Vagina (tissue), 2 donors: ENCODE results near the gene ZEB2. TPM values are rescaled to one million over a fixed set of nuclear protein-coding genes. Genes with fewer than 3 reads are reported as not detected.

Source experiments
- DNase-seq, 2 donors: peaks; one replicate each; pipeline ENCODE4 v3.0.0-alpha.2; 2017; ENCODE audit errors: extremely low spot score in 2 of 2
- H3K27ac ChIP-seq: fragments of 200-600 bp; sonication (generic); one replicate; pipeline ENCODE4 v1.5.1; 2019
- H3K27me3 ChIP-seq: fragments of 200-600 bp; sonication (generic); one replicate; pipeline ENCODE4 v1.5.1; 2019
- H3K36me3 ChIP-seq, 2 donors: fragments of 200-600 bp; sonication (generic); one replicate each; pipeline ENCODE4 v1.5.1; 2017 to 2019
- H3K4me1 ChIP-seq: fragments of 200-600 bp; sonication (generic); one replicate; pipeline ENCODE4 v1.5.1; 2019
- H3K4me3 ChIP-seq, 2 donors: fragments of 200-600 bp; sonication (generic); 1 replicate in 1 of 2; 2 replicates in 1 of 2; pipeline ENCODE4 v1.5.1; 2016 to 2019
- H3K9me3 ChIP-seq: fragments of 200-600 bp; sonication (generic); one replicate; pipeline ENCODE4 v1.5.1; 2019
- CTCF ChIP-seq, 3 experiments: fragments of 450-650 bp in 2 of 3; fragments of 200-600 bp in 1 of 3; sonication (generic) in 1 of 3; IDR thresholded peaks; one replicate each; pipeline ENCODE4 v1.5.1; 2017 to 2019; ENCODE audit warnings: antibody characterized with exemption in 3 of 3, mild to moderate bottlenecking in 2 of 3, moderate library complexity in 2 of 3
- POLR2A ChIP-seq, 2 donors: fragments of 450-650 bp; IDR thresholded peaks; one replicate each; pipeline ENCODE4 v1.6.1; 2017; ENCODE audit warnings: antibody characterized with exemption in 2 of 2, mild to moderate bottlenecking in 2 of 2, moderate library complexity in 2 of 2
- POLR2AphosphoS5 ChIP-seq, 2 donors: sonication (generic); formaldehyde crosslinking; IDR thresholded peaks; one replicate each; pipeline ENCODE4 v1.9.0; 2017; ENCODE audit warnings: antibody characterized with exemption in 2 of 2, mild to moderate bottlenecking in 2 of 2, low read depth in 1 of 2; ENCODE audit not compliant: insufficient read depth in 1 of 2
- intact Hi-C: fragments of 100-400 bp; cut with DNase I; formaldehyde crosslinking; loops from one replicate; pipeline ENCODE4 v1.15.1; 2023
- total RNA-seq: library from RNA; depleted of rRNA; stranded (reverse); fragments of >200 nt; gene quantifications from one replicate; pipeline ENCODE4 v1.2.3, GENCODE V29; 2016

ZEB2 gene
- total RNA-seq, 1 donor from 2014 or later: 63.6 TPM

GRCh38 chr2:144496092-144496976, 23.6 kb downstream of the ZEB2 start:
- intact Hi-C loops: no loop called here
- Histone ChIP-seq H3K27me3 (no peaks in the 10 kb centered on the region), H3K27ac (peak overlapping the region; percentile 5), H3K9me3 (no peaks in the 10 kb centered on the region), H3K4me1 (peaks cover 34% of the 10 kb centered on the region), H3K36me3 (no peaks in the 10 kb centered on the region), H3K4me3 (peak overlapping the region in 1 of 2 donors; percentile 11)
- DNase-seq: no peak
- TF ChIP-seq POLR2A (IDR thresholded peaks at IDR 0.05) (no peak), POLR2AphosphoS5 (IDR thresholded peaks at IDR 0.05; ENCODE audit: insufficient read depth in 1 of 2, low read depth in 1 of 2) (no peak), CTCF (IDR thresholded peaks at IDR 0.05) (no peak)

GRCh38 chr2:144495227-144496091, 24.5 kb downstream of the ZEB2 start:
- H3K27ac ChIP-seq: peak overlapping the region; percentile 41
- H3K4me3 ChIP-seq: peak overlapping the region in 1 of 2 donors; percentile 11
- intact Hi-C loops: no loop called here
- no peaks in the 10 kb centered on the region for H3K9me3 ChIP-seq
- peaks cover 38% of the 10 kb centered on the region for H3K4me1 ChIP-seq
- H3K27me3 ChIP-seq: no peaks in the 10 kb centered on the region
- no peaks in the 10 kb centered on the region for H3K36me3 ChIP-seq
- no peak for DNase-seq
- TF ChIP-seq POLR2AphosphoS5 (IDR thresholded peaks at IDR 0.05; ENCODE audit: insufficient read depth in 1 of 2, low read depth in 1 of 2) (no peak), CTCF (IDR thresholded peaks at IDR 0.05) (no peak), POLR2A (IDR thresholded peaks at IDR 0.05) (no peak)

- Histone ChIP-seq H3K9me3 (no peaks in the 10 kb centered on the region), H3K4me3 (no peak overlapping the region), H3K27me3 (no peaks in the 10 kb centered on the region), H3K36me3 (no peaks in the 10 kb centered on the region), H3K4me1 (peaks cover 42% of the 10 kb centered on the region), H3K27ac (no peak overlapping the region)
- intact Hi-C loops: no loop called here
- TF ChIP-seq POLR2A (IDR thresholded peaks at IDR 0.05) (no peak), CTCF (IDR thresholded peaks at IDR 0.05) (no peak), POLR2AphosphoS5 (IDR thresholded peaks at IDR 0.05; ENCODE audit: insufficient read depth in 1 of 2, low read depth in 1 of 2) (no peak)
- DNase-seq: no peak
These were observed 26.7 kb downstream of the ZEB2 start for GRCh38 chr2:144493027-144493809.

- DNase-seq: no peak
These were observed 29.1 kb downstream of the ZEB2 start for GRCh38 chr2:144490857-144491256.

More at GRCh38 chr2:144490857-144491256, 29.1 kb downstream of the ZEB2 start:
- no peak for TF ChIP-seq CTCF (IDR thresholded peaks at IDR 0.05)
- TF ChIP-seq POLR2A (IDR thresholded peaks at IDR 0.05): no peak
- no peak for TF ChIP-seq POLR2AphosphoS5 (IDR thresholded peaks at IDR 0.05; ENCODE audit: insufficient read depth in 1 of 2, low read depth in 1 of 2)
- peaks cover 36% of the 10 kb centered on the region for H3K4me1 ChIP-seq
- no peaks in the 10 kb centered on the region for H3K27me3 ChIP-seq
- intact Hi-C loops: no loop called here
- no peaks in the 10 kb centered on the region for H3K9me3 ChIP-seq
- no peaks in the 10 kb centered on the region for H3K36me3 ChIP-seq
- no peak overlapping the region for H3K27ac ChIP-seq
- H3K4me3 ChIP-seq: no peak overlapping the region
